T-cell (primary cell): Measurements from ENCODE around the gene FRG2C. TPM values are rescaled to one million over a fixed set of nuclear protein-coding genes. Genes with fewer than 3 reads are reported as not detected.
"Not testable (repeated sequence)": the region's sequence is repeated elsewhere in the genome, so short reads cannot be mapped to it uniquely, and the experiment has no call there.

Experiments used
- ATAC-seq, 4 experiments: fragments of 200-7000 bp in 3 of 4; fragments of 150-1000 bp in 1 of 4; cut with Tn5 transposase; replicated peaks in 1 of 4; 1 replicate in 3 of 4; 2 replicates in 1 of 4; pipeline ENCODE4 v1.10.0; 2021; ENCODE audit warnings: moderate library complexity in 3 of 4, mild to moderate bottlenecking in 2 of 4, moderate number of reproducible peaks in 1 of 4
- CTCF ChIA-PET, 2 donors: fragments of 300-600 bp; sonication (Branson Sonifier 250); formaldehyde crosslinking; loops; one replicate each; lab custom pipeline; 2022; ENCODE audit warnings: antibody characterized with exemption in 2 of 2; lab: Charles Lee
- POLR2A ChIA-PET, 2 donors: fragments of 300-600 bp; sonication (Branson Sonifier 250); formaldehyde crosslinking; loops; one replicate each; lab custom pipeline; 2022; ENCODE audit warnings: antibody characterized with exemption in 2 of 2; lab: Charles Lee
- DNase-seq, 35 experiments: peaks; one replicate each; pipeline versions ENCODE4 v3.0.0 to v3.0.0-alpha.2; 2013 to 2023
- H3K27ac ChIP-seq: one replicate; pipeline ENCODE4 v1.5.1; 2013; ENCODE audit warnings: low read length
- H3K27me3 ChIP-seq, 2 experiments: replicated peaks in 1 of 2; 1 replicate in 1 of 2; 2 replicates in 1 of 2; pipeline versions ENCODE4 v1.6.1 to v1.7.0; 2013; ENCODE audit warnings: low read length in 1 of 2, mixed read lengths in 1 of 2; ENCODE audit not compliant: control insufficient read depth in 2 of 2, insufficient read depth in 2 of 2; ENCODE audit errors: extremely low read depth in 1 of 2
- H3K36me3 ChIP-seq, 2 donors: 1 replicate in 1 of 2; 2 replicates in 1 of 2; pipeline versions ENCODE4 v1.6.1 to v1.7.0; 2013; ENCODE audit warnings: low read length in 1 of 2; ENCODE audit not compliant: control insufficient read depth in 2 of 2, insufficient read depth in 1 of 2; ENCODE audit errors: extremely low read depth in 1 of 2
- H3K4me1 ChIP-seq, 2 experiments: 1 replicate in 1 of 2; 2 replicates in 1 of 2; pipeline versions ENCODE4 v1.6.1 to v1.7.0; 2013; ENCODE audit warnings: low read length in 2 of 2, mixed read lengths in 1 of 2; ENCODE audit not compliant: insufficient read depth in 2 of 2, control insufficient read depth in 1 of 2; ENCODE audit errors: extremely low read depth in 1 of 2
- H3K4me3 ChIP-seq, 2 donors: 1 replicate in 1 of 2; 2 replicates in 1 of 2; pipeline versions ENCODE4 v1.5.1 to v1.7.0; 2013; ENCODE audit warnings: mild to moderate bottlenecking in 2 of 2, low read length in 1 of 2, moderate library complexity in 1 of 2; ENCODE audit not compliant: control insufficient read depth in 1 of 2; ENCODE audit errors: extremely low read depth in 1 of 2
- H3K9me3 ChIP-seq: 2 replicates; pipeline ENCODE4 v1.7.0; 2013
- H3K27ac Mint-ChIP-seq, 2 donors: one replicate each; pipeline ENCODE4 v1.8.0; 2020 to 2021; ENCODE audit warnings: mild to moderate bottlenecking in 2 of 2, mixed read lengths in 2 of 2
- H3K27me3 Mint-ChIP-seq, 2 donors: one replicate each; pipeline ENCODE4 v1.8.0; 2021 to 2022; ENCODE audit warnings: mixed read lengths in 2 of 2
- H3K36me3 Mint-ChIP-seq: one replicate; pipeline ENCODE4 v1.8.0; 2021; ENCODE audit warnings: mixed read lengths
- H3K4me1 Mint-ChIP-seq, 3 donors: one replicate each; pipeline ENCODE4 v1.8.0; 2020 to 2022; ENCODE audit warnings: mixed read lengths in 3 of 3, mild to moderate bottlenecking in 1 of 3
- H3K4me3 Mint-ChIP-seq, 3 donors: one replicate each; pipeline ENCODE4 v1.8.0; 2020 to 2022; ENCODE audit warnings: mild to moderate bottlenecking in 3 of 3, mixed read lengths in 3 of 3, moderate library complexity in 3 of 3
- H3K9me3 Mint-ChIP-seq, 3 donors: one replicate each; pipeline ENCODE4 v1.8.0; 2020 to 2022; ENCODE audit warnings: mixed read lengths in 3 of 3
- WGBS: methylation state at CpG from one replicate; pipeline ENCODE4 v1.1.5; 2013; ENCODE audit warnings: missing lambda C conversion rate; ENCODE audit not compliant: insufficient coverage; 5-methylcytosine and 5-hydroxymethylcytosine counted together
- total RNA-seq, 35 experiments: library from RNA in 6 of 35; stranded (reverse) in 6 of 35; fragments of 120-200 nt in 1 of 35; gene quantifications; one replicate each; pipeline versions ENCODE4 v1.2.1 to v1.2.4 and lab custom pipeline; 2013 to 2026

FRG2C gene
- total RNA-seq, 5 donors from 2014 or later (not counting 1 experiment from before 2014, with no cell fraction given): not detected

DNA sequence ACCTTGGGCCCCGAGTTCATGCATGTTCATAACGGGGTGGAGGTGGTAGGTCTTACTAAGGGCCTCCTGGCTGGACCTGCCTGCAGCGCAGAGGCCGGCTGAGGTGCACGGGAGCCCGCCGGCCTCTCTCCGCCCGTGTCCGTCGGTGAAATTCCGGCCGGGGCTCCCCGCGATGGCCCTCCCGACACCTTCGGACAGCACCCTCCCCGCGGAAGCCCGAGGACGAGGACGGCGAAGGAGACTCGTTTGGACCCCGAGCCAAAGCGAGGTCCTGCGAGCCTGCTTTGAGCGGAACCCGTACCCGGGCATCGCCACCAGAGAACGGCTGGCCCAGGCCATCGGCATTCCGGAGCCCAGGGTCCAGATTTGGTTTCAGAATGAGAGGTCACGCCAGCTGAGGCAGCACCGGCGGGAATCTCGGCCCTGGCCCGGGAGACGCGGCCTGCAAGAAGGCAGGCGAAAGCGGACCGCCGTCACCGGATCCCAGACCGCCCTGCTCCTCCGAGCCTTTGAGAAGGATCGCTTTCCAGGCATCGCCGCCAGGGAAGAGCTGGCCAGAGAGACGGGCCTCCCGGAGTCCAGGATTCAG, 4.7 kb downstream of the FRG2C start:
- H3K36me3 Mint-ChIP-seq, H3K27ac Mint-ChIP-seq, H3K4me3 Mint-ChIP-seq, H3K4me1 ChIP-seq, H3K36me3 ChIP-seq, H3K4me3 ChIP-seq, H3K9me3 ChIP-seq, H3K27ac ChIP-seq, CTCF ChIA-PET, POLR2A ChIA-PET: not testable (repeated sequence)
- Mint-ChIP-seq H3K4me1 (peaks cover 9 to 20% (median 17%) of the 10 kb centered on the region in 3 donors), H3K9me3 (peaks cover 16 to 27% (median 23%) of the 10 kb centered on the region in 3 donors), H3K27me3 (peaks cover 39 to 58% of the 10 kb centered on the region in 2 donors)
- WGBS: 55% methylated on average over 52 of the region's 53 CpGs
- H3K27me3 ChIP-seq: peaks cover 5 to 56% of the 10 kb centered on the region in 2 experiments
- peak in 33 of 35 experiments; percentile 7 to 67 (median 33) for DNase-seq
- ATAC-seq: peak in 3 of 4 experiments; percentile 66 to 71 (median 67)

GRCh38 chr3:75669348-75670297, 5.5 kb downstream of the FRG2C start:
- peaks cover 5 to 56% of the 10 kb centered on the region in 2 experiments for H3K27me3 ChIP-seq
- DNase-seq: peak in 10 of 35 experiments; percentile 2 to 41 (median 12)
- Mint-ChIP-seq H3K4me3 (peak overlapping the region in 1 of 3 donors; percentile 29), H3K4me1 (peaks cover 9 to 20% (median 17%) of the 10 kb centered on the region in 3 donors), H3K27me3 (peaks cover 32 to 52% of the 10 kb centered on the region in 2 donors), H3K9me3 (peaks cover 16 to 28% (median 26%) of the 10 kb centered on the region in 3 donors)
- H3K36me3 ChIP-seq, H3K4me1 ChIP-seq, H3K4me3 ChIP-seq, CTCF ChIA-PET, POLR2A ChIA-PET, H3K36me3 Mint-ChIP-seq, H3K9me3 ChIP-seq, H3K27ac Mint-ChIP-seq, H3K27ac ChIP-seq: not testable (repeated sequence)
- ATAC-seq: peak in 2 of 4 experiments; percentile 49 to 53
- WGBS: 32% methylated on average over 66 of the region's 71 CpGs

DNA sequence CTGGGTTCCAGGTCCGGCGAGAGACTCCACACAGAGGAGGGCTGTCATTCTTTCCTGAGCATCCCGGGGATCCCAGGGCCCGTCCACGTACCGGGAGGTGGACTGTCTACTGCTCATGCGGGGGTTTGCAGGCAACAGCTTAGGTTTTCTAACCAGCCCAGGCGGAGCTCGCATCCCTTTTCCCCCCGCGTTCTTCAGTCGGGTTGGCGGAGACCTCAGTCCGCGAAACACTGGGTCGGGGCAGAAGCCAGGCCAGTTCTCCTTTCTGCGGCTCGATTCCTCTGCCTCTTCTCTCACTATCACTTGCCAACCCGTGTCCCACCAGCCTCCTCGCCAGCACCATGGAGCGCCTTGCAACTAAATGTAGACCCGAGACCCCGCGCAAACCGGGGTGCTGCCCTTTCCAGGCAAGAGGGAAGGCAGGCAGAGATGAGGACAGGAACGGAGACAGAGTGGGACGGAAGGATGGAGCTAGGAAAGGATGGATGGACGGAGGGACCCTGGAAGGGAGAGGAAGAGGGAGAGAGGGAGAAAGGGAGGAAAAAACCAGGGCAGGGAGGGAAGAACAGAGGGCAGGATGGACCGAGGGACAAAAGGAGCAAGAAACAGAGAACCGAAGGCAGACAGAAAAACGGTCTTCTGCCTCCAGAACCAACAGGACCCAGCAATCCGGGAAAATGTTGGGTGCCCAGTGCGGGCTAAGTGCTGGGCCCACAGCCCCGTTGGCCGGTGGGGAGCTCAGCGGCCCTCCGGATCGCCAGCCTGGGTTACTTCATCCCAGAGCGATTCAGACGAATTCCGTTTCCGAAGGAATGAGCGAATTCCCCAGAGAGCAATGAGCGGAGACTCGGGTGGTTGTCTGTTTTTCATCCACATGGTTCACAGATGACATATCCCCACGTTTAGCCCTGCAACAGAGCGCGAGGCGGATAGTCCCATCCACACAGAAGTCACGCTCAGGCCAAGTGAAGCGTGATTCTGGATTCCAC, 6.5 kb downstream of the FRG2C start:
- peak overlapping the region in 1 of 3 donors; percentile 48 for H3K4me3 Mint-ChIP-seq
- ATAC-seq, H3K4me1 ChIP-seq, POLR2A ChIA-PET, H3K4me3 ChIP-seq, H3K9me3 ChIP-seq, CTCF ChIA-PET, H3K27ac ChIP-seq, H3K36me3 ChIP-seq, H3K36me3 Mint-ChIP-seq: not testable (repeated sequence)
- peak overlapping the region in 1 of 2 donors; percentile 31 for H3K27ac Mint-ChIP-seq
- WGBS: 18% methylated on average over 50 of the region's 51 CpGs
- peaks cover 9 to 20% (median 17%) of the 10 kb centered on the region in 3 donors for H3K4me1 Mint-ChIP-seq
- peak in 1 of 35 experiments; percentile 13 for DNase-seq
- peaks cover 5 to 54% of the 10 kb centered on the region in 2 experiments for H3K27me3 ChIP-seq
- peaks cover 17 to 30% (median 26%) of the 10 kb centered on the region in 3 donors for H3K9me3 Mint-ChIP-seq
- peaks cover 31 to 44% of the 10 kb centered on the region in 2 donors for H3K27me3 Mint-ChIP-seq

- Mint-ChIP-seq H3K27me3 (peaks cover 31 to 47% of the 10 kb centered on the region in 2 donors), H3K4me1 (peaks cover 9 to 20% (median 17%) of the 10 kb centered on the region in 3 donors), H3K9me3 (peaks cover 21 to 34% (median 31%) of the 10 kb centered on the region in 3 donors), H3K4me3 (peak overlapping the region in 2 of 3 donors; percentile 32 to 48)
- H3K36me3 Mint-ChIP-seq, DNase-seq, H3K9me3 ChIP-seq, POLR2A ChIA-PET, CTCF ChIA-PET, H3K27ac Mint-ChIP-seq, H3K36me3 ChIP-seq, H3K27ac ChIP-seq, H3K4me1 ChIP-seq, H3K4me3 ChIP-seq, ATAC-seq: not testable (repeated sequence)
- H3K27me3 ChIP-seq: peaks cover 5 to 49% of the 10 kb centered on the region in 2 experiments
- WGBS: 14% methylated on average over 22 of the region's 32 CpGs
These were observed 7.4 kb downstream of the FRG2C start for GRCh38 chr3:75671287-75672139.

DNA sequence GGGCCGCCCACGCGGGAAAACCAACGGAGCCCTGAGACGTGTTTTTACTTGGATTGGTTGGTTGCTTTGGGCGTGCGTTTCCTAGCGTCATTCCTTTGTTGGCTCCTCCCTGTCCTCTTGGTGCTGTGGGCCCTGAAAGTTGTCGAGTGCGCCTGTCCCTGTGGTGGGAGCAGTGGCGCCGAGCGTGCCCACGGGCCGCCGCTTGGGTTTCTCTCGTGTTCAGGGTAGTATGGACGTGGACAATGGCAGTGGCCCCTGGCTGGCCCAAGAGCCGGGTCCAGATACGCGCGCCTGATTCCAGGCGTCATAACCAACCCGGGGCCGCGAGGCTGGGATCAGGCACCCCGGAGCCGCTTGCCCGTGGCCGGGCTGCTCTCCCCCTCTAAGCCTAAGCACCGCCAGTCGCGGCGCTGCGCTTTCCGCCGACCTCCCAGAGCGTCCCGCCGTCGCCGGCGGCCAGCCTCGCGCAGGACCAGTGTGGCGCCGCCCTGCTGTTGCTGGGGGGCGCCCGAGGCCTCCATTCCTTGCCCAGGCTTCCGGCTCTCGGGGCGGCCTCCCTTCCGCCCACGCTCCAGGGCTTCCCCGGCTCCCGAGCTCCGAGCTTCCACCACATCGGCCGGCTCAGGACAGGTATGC, 8.1 kb downstream of the FRG2C start:
- H3K4me3 Mint-ChIP-seq, CTCF ChIA-PET, H3K4me3 ChIP-seq, ATAC-seq, H3K36me3 Mint-ChIP-seq, H3K9me3 ChIP-seq, POLR2A ChIA-PET, H3K36me3 ChIP-seq, H3K4me1 ChIP-seq, H3K27ac Mint-ChIP-seq, DNase-seq, H3K27ac ChIP-seq: not testable (repeated sequence)
- 13% methylated on average over 48 of the region's 59 CpGs for WGBS
- peaks cover 5 to 49% of the 10 kb centered on the region in 2 experiments for H3K27me3 ChIP-seq
- Mint-ChIP-seq H3K27me3 (peaks cover 30 to 45% of the 10 kb centered on the region in 2 donors), H3K4me1 (peaks cover 9 to 20% (median 17%) of the 10 kb centered on the region in 3 donors), H3K9me3 (peaks cover 21 to 35% (median 31%) of the 10 kb centered on the region in 3 donors)
